KOPT-K1 (cell line): Measurements from ENCODE around the gene P3H1.
"Not testable (repeated sequence)": the region's sequence is repeated elsewhere in the genome, so short reads cannot be mapped to it uniquely, and the experiment has no call there.

ENCODE experiments used
- H3K27ac ChIP-seq: fragments of 200-600 bp; sonication (generic); 2 replicates; pipeline ENCODE4 v1.5.1; 2016; ENCODE audit warnings: antibody characterized with exemption, mild to moderate bottlenecking, low read depth, low read length; ENCODE audit not compliant: poor library complexity, severe bottlenecking
- H3K36me3 ChIP-seq: fragments of 200-600 bp; sonication (generic); 2 replicates; pipeline ENCODE4 v1.5.1; 2017; ENCODE audit warnings: antibody characterized with exemption, mild to moderate bottlenecking, low read length, moderate library complexity; ENCODE audit not compliant: insufficient read depth
- H3K9me3 ChIP-seq: fragments of 200-600 bp; sonication (generic); 2 replicates; pipeline ENCODE4 v1.5.1; 2017; ENCODE audit warnings: antibody characterized with exemption, low read length, mild to moderate bottlenecking; ENCODE audit not compliant: insufficient read depth, poor library complexity, severe bottlenecking

The P3H1 gene

GRCh38 chr1:42759114-42759513, 7.7 kb downstream of the P3H1 start:
- Histone ChIP-seq H3K36me3 (peaks cover 82% of the 10 kb centered on the region), H3K9me3 (no peaks in the 10 kb centered on the region), H3K27ac (no peak overlapping the region)

- H3K27ac ChIP-seq = no peak overlapping the region
- peaks cover 87% of the 10 kb centered on the region for H3K36me3 ChIP-seq
- no peaks in the 10 kb centered on the region for H3K9me3 ChIP-seq
Observed at GRCh38 chr1:42758641-42759040, 8.2 kb downstream of the P3H1 start.

- Histone ChIP-seq H3K27ac (no peak overlapping the region), H3K36me3 (peaks cover 95% of the 10 kb centered on the region), H3K9me3 (no peaks in the 10 kb centered on the region)
Observed at GRCh38 chr1:42757892-42758275, 8.9 kb downstream of the P3H1 start.

- H3K27ac ChIP-seq = no peak overlapping the region
- H3K36me3 ChIP-seq = peaks cover 96% of the 10 kb centered on the region
Observed at GRCh38 chr1:42756956-42757891, 9.6 kb downstream of the P3H1 start.

GRCh38 chr1:42753070-42753469, 13.8 kb downstream of the P3H1 start:
- H3K27ac ChIP-seq = no peak overlapping the region
- peaks cover 89% of the 10 kb centered on the region for H3K36me3 ChIP-seq
- H3K9me3 ChIP-seq = peaks cover 9% of the 10 kb centered on the region

More at GRCh38 chr1:42756956-42757891, 9.6 kb downstream of the P3H1 start:
- peaks cover under 1% of the 10 kb centered on the region for H3K9me3 ChIP-seq

- H3K27ac ChIP-seq = no peak overlapping the region
- peaks cover 9% of the 10 kb centered on the region for H3K9me3 ChIP-seq
- peaks cover 89% of the 10 kb centered on the region for H3K36me3 ChIP-seq
Observed at GRCh38 chr1:42752284-42752683, 14.5 kb downstream of the P3H1 start.

- peaks cover 89% of the 10 kb centered on the region for H3K36me3 ChIP-seq
- H3K27ac ChIP-seq, H3K9me3 ChIP-seq: not testable (repeated sequence)
Observed at GRCh38 chr1:42751511-42752070, 15.2 kb downstream of the P3H1 start.

GRCh38 chr1:42750041-42750440, 16.8 kb downstream of the P3H1 start:
- Histone ChIP-seq H3K9me3 (peaks cover 9% of the 10 kb centered on the region), H3K27ac (no peak overlapping the region), H3K36me3 (peaks cover 88% of the 10 kb centered on the region)

GRCh38 chr1:42748461-42749410, 18.1 kb downstream of the P3H1 start:
- Histone ChIP-seq H3K9me3 (peaks cover 9% of the 10 kb centered on the region), H3K27ac (no peak overlapping the region), H3K36me3 (peaks cover 75% of the 10 kb centered on the region)

GRCh38 chr1:42748021-42748420, 18.8 kb downstream of the P3H1 start:
- H3K9me3 ChIP-seq = peaks cover 9% of the 10 kb centered on the region
- H3K27ac ChIP-seq = no peak overlapping the region
- H3K36me3 ChIP-seq = peaks cover 68% of the 10 kb centered on the region

GRCh38 chr1:42747125-42747524, 19.7 kb downstream of the P3H1 start:
- H3K9me3 ChIP-seq = peaks cover 7% of the 10 kb centered on the region
- no peak overlapping the region for H3K27ac ChIP-seq
- peaks cover 59% of the 10 kb centered on the region for H3K36me3 ChIP-seq

GRCh38 chr1:42746436-42747105, 20.3 kb downstream of the P3H1 start:
- H3K36me3 ChIP-seq = peaks cover 53% of the 10 kb centered on the region
- no peak overlapping the region for H3K27ac ChIP-seq
- H3K9me3 ChIP-seq = peaks cover 1% of the 10 kb centered on the region

GRCh38 chr1:42745851-42746250, 21.0 kb downstream of the P3H1 start:
- Histone ChIP-seq H3K27ac (no peak overlapping the region), H3K36me3 (peaks cover 52% of the 10 kb centered on the region), H3K9me3 (no peaks in the 10 kb centered on the region)

GRCh38 chr1:42744148-42744413, 22.7 kb downstream of the P3H1 start:
- Histone ChIP-seq H3K27ac (no peak overlapping the region), H3K36me3 (peaks cover 39% of the 10 kb centered on the region; the same call in 1 of the 2 replicates), H3K9me3 (no peaks in the 10 kb centered on the region)
